Vagina (tissue), 2 donors: ENCODE data around the gene OSGIN1.

Experiments
- POLR2A ChIP-seq, 2 donors: fragments of 450-650 bp; IDR thresholded peaks; one replicate each; pipeline ENCODE4 v1.6.1; 2017; ENCODE audit warnings: antibody characterized with exemption in 2 of 2, mild to moderate bottlenecking in 2 of 2, moderate library complexity in 2 of 2
- POLR2AphosphoS5 ChIP-seq, 2 donors: sonication (generic); formaldehyde crosslinking; IDR thresholded peaks; one replicate each; pipeline ENCODE4 v1.9.0; 2017; ENCODE audit warnings: antibody characterized with exemption in 2 of 2, mild to moderate bottlenecking in 2 of 2, low read depth in 1 of 2; ENCODE audit not compliant: insufficient read depth in 1 of 2
- TF ChIP-seq, protein P1 (sequence below), 3 experiments: fragments of 450-650 bp in 2 of 3; fragments of 200-600 bp in 1 of 3; sonication (generic) in 1 of 3; IDR thresholded peaks; one replicate each; pipeline ENCODE4 v1.5.1; 2017 to 2019; ENCODE audit warnings: antibody characterized with exemption in 3 of 3, mild to moderate bottlenecking in 2 of 3, moderate library complexity in 2 of 3

DNA sequence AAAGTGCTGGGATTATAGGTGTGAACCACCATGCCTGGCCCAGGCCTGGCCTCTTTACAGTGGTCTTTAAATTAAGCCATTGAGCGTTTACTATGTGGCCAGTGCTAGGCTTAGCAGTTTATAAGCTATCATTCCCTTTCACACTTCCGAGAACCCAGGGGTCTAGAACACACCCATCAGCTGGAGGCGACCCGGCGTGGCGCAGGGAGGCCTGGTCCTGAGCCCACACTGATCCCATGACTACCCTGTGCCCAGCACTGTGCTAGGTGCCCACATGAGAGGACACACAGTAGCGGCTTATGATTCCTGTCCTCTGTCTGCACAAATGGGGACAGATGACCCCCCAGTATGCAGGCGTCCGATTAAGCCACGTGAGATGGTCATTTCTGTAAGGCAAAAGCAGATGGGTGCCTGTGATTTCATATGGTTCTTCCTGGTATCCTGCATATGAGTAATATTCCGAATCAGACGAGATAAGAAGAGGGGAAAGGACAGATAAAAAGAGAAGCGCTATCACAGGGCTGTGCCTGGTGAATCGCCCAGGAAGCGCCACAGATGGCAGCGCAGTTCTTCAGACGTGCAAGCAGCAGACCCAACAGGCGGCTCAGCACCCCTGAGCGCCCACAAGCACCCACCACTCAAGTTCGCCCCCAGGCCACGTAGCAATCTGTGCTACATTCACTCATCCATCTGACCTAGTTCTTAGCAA lies 5.3 kb downstream of the OSGIN1 start:
- TF ChIP-seq, protein P1, sequence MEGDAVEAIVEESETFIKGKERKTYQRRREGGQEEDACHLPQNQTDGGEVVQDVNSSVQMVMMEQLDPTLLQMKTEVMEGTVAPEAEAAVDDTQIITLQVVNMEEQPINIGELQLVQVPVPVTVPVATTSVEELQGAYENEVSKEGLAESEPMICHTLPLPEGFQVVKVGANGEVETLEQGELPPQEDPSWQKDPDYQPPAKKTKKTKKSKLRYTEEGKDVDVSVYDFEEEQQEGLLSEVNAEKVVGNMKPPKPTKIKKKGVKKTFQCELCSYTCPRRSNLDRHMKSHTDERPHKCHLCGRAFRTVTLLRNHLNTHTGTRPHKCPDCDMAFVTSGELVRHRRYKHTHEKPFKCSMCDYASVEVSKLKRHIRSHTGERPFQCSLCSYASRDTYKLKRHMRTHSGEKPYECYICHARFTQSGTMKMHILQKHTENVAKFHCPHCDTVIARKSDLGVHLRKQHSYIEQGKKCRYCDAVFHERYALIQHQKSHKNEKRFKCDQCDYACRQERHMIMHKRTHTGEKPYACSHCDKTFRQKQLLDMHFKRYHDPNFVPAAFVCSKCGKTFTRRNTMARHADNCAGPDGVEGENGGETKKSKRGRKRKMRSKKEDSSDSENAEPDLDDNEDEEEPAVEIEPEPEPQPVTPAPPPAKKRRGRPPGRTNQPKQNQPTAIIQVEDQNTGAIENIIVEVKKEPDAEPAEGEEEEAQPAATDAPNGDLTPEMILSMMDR (IDR thresholded peaks at IDR 0.05), result no peak
- TF ChIP-seq POLR2A (IDR thresholded peaks at IDR 0.05) (no peak), POLR2AphosphoS5 (IDR thresholded peaks at IDR 0.05; ENCODE audit: insufficient read depth in 1 of 2, low read depth in 1 of 2) (no peak)
